ENCODE measurements around the gene KRTAP1-3.
"Not testable (repeated sequence)": the region's sequence is repeated elsewhere in the genome, so short reads cannot be mapped to it uniquely, and the experiment has no call there.

The KRTAP1-3 gene

GRCh38 chr17:41067281-41067680 lies 32.6 kb upstream of the KRTAP1-3 start:
- DNase-seq, result no peak
- Histone ChIP-seq H3K36me3 (replicated peaks; ENCODE audit: insufficient read depth, low read length) (no peaks in the 10 kb centered on the region), H4K20me1 (ENCODE audit: insufficient read depth, low read length) (no peaks in the 10 kb centered on the region), H3K79me2 (ENCODE audit: low read length) (no peaks in the 10 kb centered on the region), H3K4me1 (ENCODE audit: low read length) (no peaks in the 10 kb centered on the region), H3K27me3 (replicated peaks; ENCODE audit: insufficient read depth, low read length) (no peaks in the 10 kb centered on the region), H3K4me2 (ENCODE audit: low read depth, low read length) (no peak overlapping the region), H3K4me3 (ENCODE audit: low read length) (no peak overlapping the region), H3K9me2 (replicated peaks; ENCODE audit: insufficient read depth, low read length) (no peaks in the 10 kb centered on the region), H3F3A (ENCODE audit: insufficient read depth, low read length) (no peaks in the 10 kb centered on the region), H3K27ac (ENCODE audit: low read length) (no peak overlapping the region), H3K9me3 (replicated peaks; ENCODE audit: insufficient read depth, low read length) (no peaks in the 10 kb centered on the region), H3K9ac (ENCODE audit: low read length) (no peak overlapping the region), H2AFZ (ENCODE audit: low read length) (no peak overlapping the region)
- no peak for TF ChIP-seq EZH2phosphoT487 (IDR thresholded peaks at IDR 0.05; ENCODE audit: low read length)
- TF ChIP-seq, protein P1, sequence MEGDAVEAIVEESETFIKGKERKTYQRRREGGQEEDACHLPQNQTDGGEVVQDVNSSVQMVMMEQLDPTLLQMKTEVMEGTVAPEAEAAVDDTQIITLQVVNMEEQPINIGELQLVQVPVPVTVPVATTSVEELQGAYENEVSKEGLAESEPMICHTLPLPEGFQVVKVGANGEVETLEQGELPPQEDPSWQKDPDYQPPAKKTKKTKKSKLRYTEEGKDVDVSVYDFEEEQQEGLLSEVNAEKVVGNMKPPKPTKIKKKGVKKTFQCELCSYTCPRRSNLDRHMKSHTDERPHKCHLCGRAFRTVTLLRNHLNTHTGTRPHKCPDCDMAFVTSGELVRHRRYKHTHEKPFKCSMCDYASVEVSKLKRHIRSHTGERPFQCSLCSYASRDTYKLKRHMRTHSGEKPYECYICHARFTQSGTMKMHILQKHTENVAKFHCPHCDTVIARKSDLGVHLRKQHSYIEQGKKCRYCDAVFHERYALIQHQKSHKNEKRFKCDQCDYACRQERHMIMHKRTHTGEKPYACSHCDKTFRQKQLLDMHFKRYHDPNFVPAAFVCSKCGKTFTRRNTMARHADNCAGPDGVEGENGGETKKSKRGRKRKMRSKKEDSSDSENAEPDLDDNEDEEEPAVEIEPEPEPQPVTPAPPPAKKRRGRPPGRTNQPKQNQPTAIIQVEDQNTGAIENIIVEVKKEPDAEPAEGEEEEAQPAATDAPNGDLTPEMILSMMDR (IDR thresholded peaks at IDR 0.05; ENCODE audit: low read length), result no peak
- no peak for TF ChIP-seq EZH2 (optimal IDR thresholded peaks at IDR 0.05; ENCODE audit: low read depth, low read length)

- no peak for DNase-seq
These were observed 31.4 kb upstream of the KRTAP1-3 start, which contains the start of gene KRTAP2-4 for GRCh38 chr17:41065829-41066624. TSS of gene KRTAP2-4 (minus strand) at chr17:41065879. CDS start at chr17:41065845, 34 bp downstream.

DNA sequence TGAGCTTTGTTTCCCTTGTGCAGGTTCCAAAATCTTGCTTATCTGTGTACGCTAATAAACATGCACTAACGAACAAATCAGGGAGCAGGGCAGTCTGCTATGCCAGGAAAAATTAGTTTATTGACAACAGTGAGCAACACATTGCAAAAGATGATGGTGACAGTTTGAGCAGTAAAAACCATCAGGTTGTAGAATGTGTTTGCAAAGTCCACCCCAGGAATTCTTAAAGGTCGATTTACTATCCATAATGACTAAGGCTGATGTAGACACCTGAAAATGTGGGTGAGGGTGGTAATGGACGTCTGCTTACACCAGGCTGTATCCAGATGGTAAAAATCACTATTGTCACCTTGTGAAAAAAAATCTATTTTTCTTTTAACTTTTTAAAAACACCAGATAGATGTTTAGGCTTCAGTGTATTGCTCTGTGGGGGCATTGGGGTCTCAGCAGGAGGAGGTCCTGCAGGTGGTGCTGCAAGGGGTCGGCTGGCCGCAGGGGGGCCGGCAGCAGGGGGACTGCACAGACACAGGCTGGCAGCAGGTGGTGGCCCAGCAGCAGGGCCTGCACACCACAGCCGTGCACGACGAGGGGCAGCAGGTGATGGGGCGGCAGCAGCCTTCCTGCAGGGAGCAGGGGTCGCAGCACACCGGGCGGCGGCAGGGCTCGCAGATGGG lies 30.5 kb upstream of the KRTAP1-3 start:
- not testable (repeated sequence) for DNase-seq; H2AFZ ChIP-seq (ENCODE audit: low read length); H4K20me1 ChIP-seq (ENCODE audit: insufficient read depth, low read length); H3K4me1 ChIP-seq (ENCODE audit: low read length); H3K9me3 ChIP-seq (replicated peaks; ENCODE audit: insufficient read depth, low read length); H3K9me2 ChIP-seq (replicated peaks; ENCODE audit: insufficient read depth, low read length); H3K36me3 ChIP-seq (replicated peaks; ENCODE audit: insufficient read depth, low read length); H3K4me2 ChIP-seq (ENCODE audit: low read depth, low read length); H3K27ac ChIP-seq (ENCODE audit: low read length); H3F3A ChIP-seq (ENCODE audit: insufficient read depth, low read length); H3K4me3 ChIP-seq (ENCODE audit: low read length); H3K79me2 ChIP-seq (ENCODE audit: low read length); H3K27me3 ChIP-seq (replicated peaks; ENCODE audit: insufficient read depth, low read length); H3K9ac ChIP-seq (ENCODE audit: low read length)

More at GRCh38 chr17:41065829-41066624, 31.4 kb upstream of the KRTAP1-3 start, which contains the start of gene KRTAP2-4:
- Histone ChIP-seq H3K9me3 (replicated peaks; ENCODE audit: insufficient read depth, low read length) (no peaks in the 10 kb centered on the region), H2AFZ (ENCODE audit: low read length) (no peak within 1 kb of the TSS), H3K36me3 (replicated peaks; ENCODE audit: insufficient read depth, low read length) (no peaks in the 10 kb centered on the region), H3K27me3 (replicated peaks; ENCODE audit: insufficient read depth, low read length) (no peaks in the 10 kb centered on the region), H3K9ac (ENCODE audit: low read length) (no peak within 1 kb of the TSS), H3F3A (ENCODE audit: insufficient read depth, low read length) (no peaks in the 10 kb centered on the region), H4K20me1 (ENCODE audit: insufficient read depth, low read length) (no peaks in the 10 kb centered on the region), H3K9me2 (replicated peaks; ENCODE audit: insufficient read depth, low read length) (no peaks in the 10 kb centered on the region), H3K4me1 (ENCODE audit: low read length) (no peaks in the 10 kb centered on the region), H3K4me3 (ENCODE audit: low read length) (no peak within 1 kb of the TSS), H3K27ac (ENCODE audit: low read length) (no peak within 1 kb of the TSS), H3K79me2 (ENCODE audit: low read length) (no peaks in the 10 kb centered on the region), H3K4me2 (ENCODE audit: low read depth, low read length) (no peak within 1 kb of the TSS)
- TF ChIP-seq, protein P1 (IDR thresholded peaks at IDR 0.05; ENCODE audit: low read length), result no peak
- TF ChIP-seq EZH2phosphoT487 (IDR thresholded peaks at IDR 0.05; ENCODE audit: low read length) (no peak), EZH2 (optimal IDR thresholded peaks at IDR 0.05; ENCODE audit: low read depth, low read length) (no peak)

Measured in MM.1S (cell line).